HEK293 (cell line): Measurements from ENCODE around the gene KCNAB1.

ENCODE experiments used
- CTCF ChIP-seq: fragments of 450-650 bp; formaldehyde crosslinking; IDR thresholded peaks from 2 replicates; pipeline ENCODE4 v1.5.1; 2016; ENCODE audit warnings: missing biosample characterization, missing genetic modification characterization
- REPIN1 ChIP-seq: fragments of 450-650 bp; formaldehyde crosslinking; IDR thresholded peaks from 2 replicates; pipeline ENCODE4 v1.5.1; 2017; ENCODE audit warnings: missing biosample characterization, missing genetic modification characterization, low read depth
- SALL2 ChIP-seq: fragments of 450-650 bp; formaldehyde crosslinking; IDR thresholded peaks from 2 replicates; pipeline ENCODE4 v1.5.0; 2017; ENCODE audit warnings: missing biosample characterization, mild to moderate bottlenecking, missing genetic modification characterization, borderline replicate concordance
- YY1 ChIP-seq: fragments of 450-650 bp; formaldehyde crosslinking; IDR thresholded peaks from 2 replicates; pipeline ENCODE4 v1.5.1; 2018; ENCODE audit warnings: missing biosample characterization, missing genetic modification characterization
- ZBTB6 ChIP-seq: fragments of 450-650 bp; formaldehyde crosslinking; IDR thresholded peaks from 2 replicates; pipeline ENCODE4 v1.5.1; 2017; ENCODE audit warnings: missing biosample characterization, missing genetic modification characterization
- ZNF274 ChIP-seq, 2 experiments: fragments of 200-500 bp in 1 of 2; fragments of 450-650 bp in 1 of 2; sonication (Bioruptor generic) in 1 of 2; formaldehyde crosslinking in 1 of 2; IDR thresholded peaks; 2 replicates each; pipeline versions ENCODE4 v1.5.1 to v1.6.1; 2014 to 2016; ENCODE audit warnings: borderline replicate concordance in 1 of 2, inconsistent platforms in 1 of 2, low read length in 1 of 2, missing biosample characterization in 1 of 2, missing genetic modification characterization in 1 of 2
- ZNF280C ChIP-seq: fragments of 450-650 bp; formaldehyde crosslinking; IDR thresholded peaks from 2 replicates; pipeline ENCODE4 v1.5.1; 2016; ENCODE audit warnings: missing biosample characterization, missing genetic modification characterization
- ZNF324 ChIP-seq: fragments of 450-650 bp; formaldehyde crosslinking; IDR thresholded peaks from 2 replicates; pipeline ENCODE4 v1.5.1; 2016; ENCODE audit warnings: missing biosample characterization, missing genetic modification characterization
- ZNF341 ChIP-seq: fragments of 450-650 bp; formaldehyde crosslinking; IDR thresholded peaks from 2 replicates; pipeline ENCODE4; 2016; ENCODE audit warnings: low read depth, missing biosample characterization, missing genetic modification characterization
- ZNF530 ChIP-seq: fragments of 450-650 bp; formaldehyde crosslinking; IDR thresholded peaks from 2 replicates; pipeline ENCODE4 v1.5.1; 2016; ENCODE audit warnings: low read depth, missing biosample characterization, missing genetic modification characterization
- ZSCAN16 ChIP-seq: fragments of 450-650 bp; formaldehyde crosslinking; IDR thresholded peaks from 2 replicates; pipeline ENCODE4 v1.5.1; 2016; ENCODE audit warnings: missing biosample characterization, missing genetic modification characterization

GRCh38 chr3:156489462-156489911 is 369.1 kb downstream of the KCNAB1 start:
- TF ChIP-seq SALL2 (tag by site-specific recombination) (no peak), ZSCAN16 (tag by site-specific recombination) (no peak), ZNF274 (IDR thresholded peaks at IDR 0.05; ENCODE audit: low read length) (no peak), ZNF274 (tag by site-specific recombination; IDR thresholded peaks at IDR 0.05; ENCODE audit: borderline replicate concordance) (no peak), REPIN1 (no peak), YY1 (tag by site-specific recombination) (no peak), ZNF530 (tag by site-specific recombination) (no peak), ZNF324 (no peak), ZNF280C (tag by site-specific recombination) (no peak), CTCF (tag by site-specific recombination) (no peak), ZBTB6 (tag by site-specific recombination) (no peak), ZNF341 (tag by site-specific recombination) (no peak)
